ENCODE measurements around the gene MARK1.

GRCh38 chr1:220516014-220516721, 11.8 kb upstream of the MARK1 start:
- no peak for TF ChIP-seq CTCF (conservative IDR thresholded peaks at IDR 0.05 in 1 of 2, IDR thresholded peaks at IDR 0.05 in 1 of 2; ENCODE audit: low read depth in 1 of 2, low read length in 2 of 2)
- TF ChIP-seq EZH2 (IDR thresholded peaks at IDR 0.05; ENCODE audit: low read length, missing control alignments) = no peak
